Measurements from ENCODE around the gene NEUROD4.
A peak's percentile ranks its signal among the peaks of the same experiment; 100 is the strongest.

Gene NEUROD4

GRCh38 chr12:54998958-54999510 is 20.7 kb upstream of the NEUROD4 start:
- H3K9ac ChIP-seq (ENCODE audit: low read depth, low read length), result no peak overlapping the region
- WGBS, result 91% methylated on average over 5 of the region's 5 CpGs
- no peaks in the 10 kb centered on the region for H3K27me3 ChIP-seq (ENCODE audit: insufficient read depth, low read length)
- H3K4me1 ChIP-seq (ENCODE audit: insufficient read depth, low read length), result peaks cover 28% of the 10 kb centered on the region
- H3K9me3 ChIP-seq (ENCODE audit: insufficient read depth, low read depth, low read length), result no peaks in the 10 kb centered on the region
- peak overlapping the region; percentile 76 for H3K27ac ChIP-seq (ENCODE audit: low read depth, low read length)
- H3K4me3 ChIP-seq (ENCODE audit: low read length), result no peak overlapping the region
- no peaks in the 10 kb centered on the region for H3K36me3 ChIP-seq (ENCODE audit: insufficient read depth, low read length)

DNA sequence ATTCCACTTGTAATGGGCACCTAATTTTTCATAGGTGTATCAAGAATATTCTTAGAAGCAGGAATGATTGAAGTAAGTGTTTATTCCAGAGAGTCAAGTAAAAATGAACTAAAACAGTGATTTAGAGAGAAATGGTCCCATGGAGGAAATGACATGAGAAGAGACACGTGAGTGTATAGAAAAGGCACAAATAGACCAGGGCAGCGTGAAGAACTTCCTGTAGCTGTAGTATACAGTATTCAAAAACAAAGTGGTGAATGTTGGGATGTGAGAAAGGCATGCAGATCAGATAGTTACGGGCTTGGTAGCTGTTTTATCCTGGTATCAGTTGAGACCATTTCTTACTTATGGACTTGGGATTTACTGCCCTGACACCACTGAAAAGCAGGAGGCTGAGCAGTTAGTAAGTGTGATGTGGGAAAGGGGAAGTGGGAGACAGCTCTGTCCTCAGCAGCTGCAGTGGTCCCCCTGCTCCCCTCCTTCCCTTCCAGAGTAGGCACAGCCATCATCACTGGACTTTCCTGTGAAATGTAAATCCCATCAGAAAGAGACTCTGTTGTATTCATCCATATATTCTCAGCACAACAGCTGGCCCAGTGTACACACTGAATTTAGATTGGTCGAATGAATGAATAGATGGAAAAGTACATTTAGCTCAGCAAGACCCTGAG is 18.4 kb upstream of the NEUROD4 start:
- Histone ChIP-seq H3K4me1 (ENCODE audit: insufficient read depth, low read length) (peaks cover 25% of the 10 kb centered on the region), H3K27ac (ENCODE audit: low read depth, low read length) (no peak overlapping the region), H3K27me3 (ENCODE audit: insufficient read depth, low read length) (no peaks in the 10 kb centered on the region), H3K4me3 (ENCODE audit: low read length) (no peak overlapping the region), H3K9me3 (ENCODE audit: insufficient read depth, low read depth, low read length) (no peaks in the 10 kb centered on the region), H3K36me3 (ENCODE audit: insufficient read depth, low read length) (no peaks in the 10 kb centered on the region), H3K9ac (ENCODE audit: low read depth, low read length) (no peak overlapping the region)
- 92% methylated on average over 4 of the region's 4 CpGs for WGBS

DNA sequence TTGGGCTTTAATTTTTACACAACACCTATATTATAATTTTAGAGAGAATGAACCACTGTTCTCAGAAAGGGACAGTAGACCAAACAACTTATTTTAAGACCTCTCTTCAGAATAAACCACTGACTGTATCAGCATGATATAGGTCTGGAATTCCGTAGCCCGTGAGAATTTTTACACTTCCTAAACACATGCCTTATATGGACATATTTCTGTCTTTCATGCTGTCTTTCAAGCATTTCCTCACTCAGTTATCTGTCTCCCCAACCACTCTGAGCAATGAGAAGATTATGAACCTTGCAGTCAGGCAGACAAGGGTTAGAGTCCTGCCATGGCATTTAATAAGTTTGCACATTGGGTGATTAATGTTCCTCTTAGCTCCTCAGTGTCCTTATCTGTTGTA is 17.4 kb upstream of the NEUROD4 start:
- Histone ChIP-seq H3K4me3 (ENCODE audit: low read length) (no peak overlapping the region), H3K9ac (ENCODE audit: low read depth, low read length) (no peak overlapping the region), H3K4me1 (ENCODE audit: insufficient read depth, low read length) (peaks cover 15% of the 10 kb centered on the region), H3K27me3 (ENCODE audit: insufficient read depth, low read length) (no peaks in the 10 kb centered on the region), H3K36me3 (ENCODE audit: insufficient read depth, low read length) (no peaks in the 10 kb centered on the region), H3K9me3 (ENCODE audit: insufficient read depth, low read depth, low read length) (no peaks in the 10 kb centered on the region), H3K27ac (ENCODE audit: low read depth, low read length) (no peak overlapping the region)
- WGBS, result 97% methylated on average over 2 of the region's 2 CpGs

GRCh38 chr12:55008944-55009585 is 10.7 kb upstream of the NEUROD4 start:
- Histone ChIP-seq H3K36me3 (ENCODE audit: insufficient read depth, low read length) (no peaks in the 10 kb centered on the region), H3K4me1 (ENCODE audit: insufficient read depth, low read length) (peaks cover 21% of the 10 kb centered on the region), H3K27me3 (ENCODE audit: insufficient read depth, low read length) (no peaks in the 10 kb centered on the region), H3K9me3 (ENCODE audit: insufficient read depth, low read depth, low read length) (0 out of 2 replicates have a peak, but pooled peaks cover 4% of the 10 kb centered on the region), H3K27ac (ENCODE audit: low read depth, low read length) (no peak overlapping the region), H3K4me3 (ENCODE audit: low read length) (no peak overlapping the region), H3K9ac (ENCODE audit: low read depth, low read length) (no peak overlapping the region)
- 71% methylated on average over 6 of the region's 6 CpGs for WGBS

GRCh38 chr12:55017416-55017925 is 2.3 kb upstream of the NEUROD4 start:
- 88% methylated on average over 3 of the region's 3 CpGs for WGBS

GRCh38 chr12:55024575-55024974 is 4.8 kb downstream of the NEUROD4 start:
- H3K36me3 ChIP-seq (ENCODE audit: insufficient read depth, low read length), result no peaks in the 10 kb centered on the region
- no peak overlapping the region for H3K27ac ChIP-seq (ENCODE audit: low read depth, low read length)
- H3K4me1 ChIP-seq (ENCODE audit: insufficient read depth, low read length), result no peaks in the 10 kb centered on the region
- H3K9me3 ChIP-seq (ENCODE audit: insufficient read depth, low read depth, low read length), result no peaks in the 10 kb centered on the region
- peaks cover 12% of the 10 kb centered on the region; the same call in 1 of the 2 replicates for H3K27me3 ChIP-seq (ENCODE audit: insufficient read depth, low read length)
- no peak overlapping the region for H3K9ac ChIP-seq (ENCODE audit: low read depth, low read length)
- no peak overlapping the region for H3K4me3 ChIP-seq (ENCODE audit: low read length)
- WGBS, result 50% methylated on average over 1 of the region's 2 CpGs

More at GRCh38 chr12:55017416-55017925, 2.3 kb upstream of the NEUROD4 start:
- Histone ChIP-seq H3K36me3 (ENCODE audit: insufficient read depth, low read length) (no peaks in the 10 kb centered on the region), H3K4me3 (ENCODE audit: low read length) (no peak overlapping the region), H3K27ac (ENCODE audit: low read depth, low read length) (no peak overlapping the region), H3K4me1 (ENCODE audit: insufficient read depth, low read length) (peaks cover 4% of the 10 kb centered on the region; the same call in 1 of the 2 replicates), H3K27me3 (ENCODE audit: insufficient read depth, low read length) (peaks cover 12% of the 10 kb centered on the region; the same call in 1 of the 2 replicates), H3K9ac (ENCODE audit: low read depth, low read length) (no peak overlapping the region), H3K9me3 (ENCODE audit: insufficient read depth, low read depth, low read length) (0 out of 2 replicates have a peak, but pooled peaks cover 4% of the 10 kb centered on the region)

GRCh38 chr12:55025508-55025907 is 5.7 kb downstream of the NEUROD4 start:
- 80% methylated on average over 2 of the region's 2 CpGs for WGBS
- Histone ChIP-seq H3K4me1 (ENCODE audit: insufficient read depth, low read length) (no peaks in the 10 kb centered on the region), H3K36me3 (ENCODE audit: insufficient read depth, low read length) (no peaks in the 10 kb centered on the region), H3K4me3 (ENCODE audit: low read length) (no peak overlapping the region), H3K9ac (ENCODE audit: low read depth, low read length) (no peak overlapping the region), H3K9me3 (ENCODE audit: insufficient read depth, low read depth, low read length) (no peaks in the 10 kb centered on the region), H3K27me3 (ENCODE audit: insufficient read depth, low read length) (peaks cover 7% of the 10 kb centered on the region; the same call in 1 of the 2 replicates), H3K27ac (ENCODE audit: low read depth, low read length) (no peak overlapping the region)

DNA sequence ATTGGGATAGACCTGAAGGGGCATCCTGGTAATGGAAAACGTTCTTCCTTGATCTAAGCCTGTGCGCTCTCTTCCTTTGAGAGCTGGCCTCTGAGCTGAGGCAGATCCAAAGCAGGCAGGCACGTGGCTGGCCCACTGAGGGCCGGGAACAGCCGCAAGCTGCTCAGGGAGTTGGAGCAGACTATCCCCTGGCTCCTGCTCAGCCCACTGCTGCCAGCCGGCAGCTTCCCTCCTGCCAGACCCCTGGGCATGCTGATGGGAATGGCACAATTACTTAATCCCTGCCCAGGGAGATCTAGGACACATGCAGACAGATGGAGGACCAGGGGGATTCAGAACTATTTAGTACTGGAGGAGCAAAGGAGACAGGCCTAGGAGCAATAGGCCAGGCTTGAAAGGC is 14.4 kb downstream of the NEUROD4 start:
- Histone ChIP-seq H3K9ac (ENCODE audit: low read depth, low read length) (no peak overlapping the region), H3K9me3 (ENCODE audit: insufficient read depth, low read depth, low read length) (no peaks in the 10 kb centered on the region), H3K36me3 (ENCODE audit: insufficient read depth, low read length) (no peaks in the 10 kb centered on the region), H3K27ac (ENCODE audit: low read depth, low read length) (no peak overlapping the region), H3K27me3 (ENCODE audit: insufficient read depth, low read length) (no peaks in the 10 kb centered on the region), H3K4me3 (ENCODE audit: low read length) (no peak overlapping the region), H3K4me1 (ENCODE audit: insufficient read depth, low read length) (peaks cover 14% of the 10 kb centered on the region; the same call in 1 of the 2 replicates)
- WGBS, result 77% methylated on average over 6 of the region's 6 CpGs

DNA sequence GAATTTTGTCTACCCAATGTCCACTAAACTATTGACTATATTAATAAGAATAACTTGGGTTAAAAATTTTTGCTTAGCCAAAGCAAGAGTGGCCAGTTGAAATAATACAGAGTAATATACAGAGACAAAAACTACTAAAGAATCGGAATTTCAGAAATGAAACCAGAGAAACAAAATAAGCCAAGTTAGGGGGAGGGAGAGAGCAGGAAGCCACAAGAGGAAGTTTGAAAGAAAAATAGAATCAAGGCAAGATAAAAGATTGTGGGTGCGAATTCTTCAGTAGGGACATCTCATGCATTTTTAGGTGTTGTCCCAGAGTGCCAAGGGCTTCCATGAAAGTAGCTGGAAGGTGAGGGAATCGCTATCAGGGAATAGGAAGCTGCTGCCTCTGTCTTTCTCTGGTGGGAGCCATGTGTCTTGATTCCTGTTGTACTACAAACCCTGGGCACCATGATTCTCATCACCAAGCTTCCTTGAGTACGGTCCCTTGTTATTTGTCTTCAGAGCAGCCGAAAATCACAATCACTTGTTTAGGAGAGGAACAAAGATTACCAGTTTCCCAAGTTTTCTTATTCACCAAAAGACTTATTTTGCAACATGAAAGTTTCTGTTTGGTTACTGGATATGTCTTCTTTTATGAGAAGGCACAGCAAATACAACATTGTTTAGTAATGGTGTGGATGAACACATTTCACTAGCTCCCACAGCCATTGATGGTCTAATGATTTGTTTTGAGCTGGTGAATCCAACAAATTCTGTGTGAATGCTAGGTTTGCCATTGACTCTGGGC is 16.7 kb downstream of the NEUROD4 start:
- no peak overlapping the region for H3K27ac ChIP-seq (ENCODE audit: low read depth, low read length)
- peaks cover 15% of the 10 kb centered on the region; the same call in 1 of the 2 replicates for H3K4me1 ChIP-seq (ENCODE audit: insufficient read depth, low read length)
- H3K9me3 ChIP-seq (ENCODE audit: insufficient read depth, low read depth, low read length), result no peaks in the 10 kb centered on the region
- no peaks in the 10 kb centered on the region for H3K27me3 ChIP-seq (ENCODE audit: insufficient read depth, low read length)
- H3K4me3 ChIP-seq (ENCODE audit: low read length), result no peak overlapping the region
- no peak overlapping the region for H3K9ac ChIP-seq (ENCODE audit: low read depth, low read length)
- 93% methylated on average over 5 of the region's 5 CpGs for WGBS
- H3K36me3 ChIP-seq (ENCODE audit: insufficient read depth, low read length), result no peaks in the 10 kb centered on the region

DNA sequence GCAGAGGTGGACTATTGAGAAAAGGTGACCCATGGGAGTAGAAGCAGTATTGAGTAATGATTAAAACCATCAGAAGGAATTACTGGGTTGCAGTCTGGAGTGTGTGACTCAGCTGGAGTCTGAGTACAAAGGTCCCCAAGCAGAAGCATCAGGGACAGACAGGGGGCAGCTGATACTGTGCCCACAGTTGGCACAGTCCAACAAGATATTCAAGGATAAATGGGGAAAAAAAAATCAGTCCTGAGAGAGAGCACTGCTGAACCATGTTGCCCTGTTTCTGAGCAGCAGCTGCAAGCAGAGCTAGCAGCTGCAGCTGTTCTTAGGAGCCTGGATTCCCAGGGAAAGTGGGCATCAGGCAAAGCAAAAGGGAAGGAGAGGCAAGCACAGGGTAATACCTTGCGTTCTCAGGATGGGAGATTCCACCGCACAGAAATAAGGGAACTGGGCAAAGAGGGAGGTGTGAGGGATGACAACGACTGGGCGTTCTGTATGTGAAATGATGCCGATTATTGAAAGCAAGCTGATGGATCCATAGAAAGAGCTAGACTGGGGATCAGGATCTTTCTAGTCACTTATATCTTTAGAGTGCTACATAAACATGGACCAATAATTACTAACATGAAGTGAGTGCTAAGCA is 17.7 kb downstream of the NEUROD4 start:
- Histone ChIP-seq H3K36me3 (ENCODE audit: insufficient read depth, low read length) (no peaks in the 10 kb centered on the region), H3K4me3 (ENCODE audit: low read length) (no peak overlapping the region), H3K9me3 (ENCODE audit: insufficient read depth, low read depth, low read length) (no peaks in the 10 kb centered on the region), H3K27ac (ENCODE audit: low read depth, low read length) (no peak overlapping the region), H3K9ac (ENCODE audit: low read depth, low read length) (no peak overlapping the region), H3K27me3 (ENCODE audit: insufficient read depth, low read length) (no peaks in the 10 kb centered on the region), H3K4me1 (ENCODE audit: insufficient read depth, low read length) (peaks cover 11% of the 10 kb centered on the region; the same call in 1 of the 2 replicates)
- WGBS, result 90% methylated on average over 5 of the region's 5 CpGs
